ENCODE data around the gene TTC1.
"Not testable (repeated sequence)": the region's sequence is repeated elsewhere in the genome, so short reads cannot be mapped to it uniquely, and the experiment has no call there.

Gene TTC1, protein sequence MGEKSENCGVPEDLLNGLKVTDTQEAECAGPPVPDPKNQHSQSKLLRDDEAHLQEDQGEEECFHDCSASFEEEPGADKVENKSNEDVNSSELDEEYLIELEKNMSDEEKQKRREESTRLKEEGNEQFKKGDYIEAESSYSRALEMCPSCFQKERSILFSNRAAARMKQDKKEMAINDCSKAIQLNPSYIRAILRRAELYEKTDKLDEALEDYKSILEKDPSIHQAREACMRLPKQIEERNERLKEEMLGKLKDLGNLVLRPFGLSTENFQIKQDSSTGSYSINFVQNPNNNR

DNA sequence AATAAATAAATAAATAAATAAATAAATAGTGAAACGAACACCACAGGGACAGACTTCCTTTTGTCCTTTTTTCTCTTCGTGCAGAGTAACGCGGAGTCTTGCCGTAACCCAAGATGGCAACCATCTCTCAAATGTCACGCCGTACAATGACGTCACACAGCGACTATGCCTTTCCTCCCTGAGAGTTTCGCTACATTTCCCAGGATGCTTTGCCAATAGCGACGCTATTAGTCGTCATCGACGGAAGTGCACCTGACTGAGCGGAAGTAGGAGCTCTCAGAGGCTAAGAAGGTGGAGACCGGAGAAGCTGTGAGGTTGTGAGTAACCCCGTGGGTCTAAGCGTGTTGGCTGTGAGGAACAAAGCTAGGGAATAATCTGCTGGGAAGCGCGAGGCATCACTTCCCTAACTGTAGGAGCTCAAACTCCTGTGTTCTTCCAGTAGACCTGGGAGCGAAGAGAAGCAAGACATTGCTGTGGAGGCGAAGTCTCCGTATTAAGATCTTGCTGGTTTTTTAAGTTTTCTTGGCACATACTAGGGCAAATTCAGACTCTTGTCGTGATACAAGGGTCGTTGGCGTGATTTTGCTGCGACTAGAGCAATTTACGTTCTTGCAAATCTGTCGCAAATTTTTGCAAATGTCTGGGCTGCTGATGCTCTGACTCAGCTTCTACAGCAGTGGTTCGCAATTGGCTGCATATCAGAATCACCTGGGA, at the start of gene TTC1:
TSS of gene TTC1 (plus strand) at position 263 of the 714 bp plus-strand sequence. CDS start 1,390 bp downstream, outside the sequence.
- peak; percentile 91 for DNase-seq

GRCh38 chr5:159961176-159962160, 47.5 kb upstream of the TTC1 start:
- no peak for DNase-seq

DNA sequence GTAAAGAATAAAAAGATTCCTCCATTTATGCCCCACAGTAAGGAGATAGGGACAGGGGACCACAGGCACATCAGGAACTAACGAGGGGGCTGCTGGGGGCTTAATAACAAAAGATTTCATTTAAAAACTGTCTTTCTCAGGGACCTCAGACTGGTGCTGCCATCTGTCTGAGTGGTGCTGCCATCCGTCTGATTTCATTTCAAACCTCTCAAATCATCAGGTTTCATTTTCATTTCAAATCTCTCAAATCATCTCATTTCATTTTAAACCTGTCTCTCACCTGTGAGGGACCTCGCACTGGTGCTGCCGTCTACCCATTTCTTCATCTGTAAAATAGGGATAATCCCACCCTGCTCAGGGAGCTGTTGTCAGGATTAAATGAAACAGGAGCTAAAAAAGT, 46.7 kb upstream of the TTC1 start:
- DNase-seq, result no peak

GRCh38 chr5:159963935-159964334, 45.0 kb upstream of the TTC1 start:
- no peak for DNase-seq

- no peak for DNase-seq
Observed at GRCh38 chr5:159965031-159965837, 43.7 kb upstream of the TTC1 start.

DNA sequence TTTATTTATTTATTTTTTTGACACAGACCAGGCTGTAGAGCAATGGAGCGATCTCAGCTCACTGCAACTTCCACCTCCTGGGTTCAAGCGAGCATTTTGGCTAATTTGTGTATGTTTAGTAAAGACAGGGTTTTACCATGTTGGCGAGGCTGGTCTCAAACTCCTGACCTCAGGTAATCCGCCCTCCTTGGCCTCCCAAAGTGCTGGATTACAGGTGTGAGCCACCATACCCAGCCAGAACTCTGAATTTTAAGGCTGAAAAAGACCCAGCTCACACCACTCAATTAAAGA, 43.2 kb upstream of the TTC1 start:
- DNase-seq, result not testable (repeated sequence)

GRCh38 chr5:159969966-159970365, 39.0 kb upstream of the TTC1 start:
- DNase-seq, result no peak

- DNase-seq, result no peak
Observed at GRCh38 chr5:159971038-159971437, 37.9 kb upstream of the TTC1 start.

DNA sequence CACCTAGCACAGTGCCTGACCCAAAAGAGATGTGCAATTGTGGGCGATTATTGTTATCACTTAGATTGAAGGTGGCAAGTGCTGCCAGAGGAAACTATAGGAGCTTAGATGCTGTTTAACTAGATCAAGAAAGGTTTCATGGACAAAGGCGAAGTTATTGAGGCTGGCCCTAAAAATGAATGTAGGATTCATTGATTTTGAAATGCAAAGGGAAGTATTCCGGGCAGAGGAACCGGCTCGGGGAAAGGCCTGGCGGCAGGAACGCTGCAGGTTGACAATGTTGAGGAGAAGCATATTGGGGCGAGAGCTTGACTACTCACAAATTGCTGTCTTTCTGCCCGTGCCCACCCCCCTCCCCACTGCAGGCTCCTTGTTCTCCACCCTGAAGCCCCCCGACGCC, 37.4 kb upstream of the TTC1 start:
- no peak for DNase-seq

DNA sequence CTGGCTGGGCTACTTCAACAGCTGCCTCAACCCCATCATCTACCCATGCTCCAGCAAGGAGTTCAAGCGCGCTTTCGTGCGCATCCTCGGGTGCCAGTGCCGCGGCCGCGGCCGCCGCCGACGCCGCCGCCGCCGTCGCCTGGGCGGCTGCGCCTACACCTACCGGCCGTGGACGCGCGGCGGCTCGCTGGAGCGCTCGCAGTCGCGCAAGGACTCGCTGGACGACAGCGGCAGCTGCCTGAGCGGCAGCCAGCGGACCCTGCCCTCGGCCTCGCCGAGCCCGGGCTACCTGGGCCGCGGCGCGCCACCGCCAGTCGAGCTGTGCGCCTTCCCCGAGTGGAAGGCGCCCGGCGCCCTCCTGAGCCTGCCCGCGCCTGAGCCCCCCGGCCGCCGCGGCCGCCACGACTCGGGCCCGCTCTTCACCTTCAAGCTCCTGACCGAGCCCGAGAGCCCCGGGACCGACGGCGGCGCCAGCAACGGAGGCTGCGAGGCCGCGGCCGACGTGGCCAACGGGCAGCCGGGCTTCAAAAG, 36.9 kb upstream of the TTC1 start:
- no peak for DNase-seq

GRCh38 chr5:159972538-159973362, 36.2 kb upstream of the TTC1 start:
- no peak for DNase-seq

DNA sequence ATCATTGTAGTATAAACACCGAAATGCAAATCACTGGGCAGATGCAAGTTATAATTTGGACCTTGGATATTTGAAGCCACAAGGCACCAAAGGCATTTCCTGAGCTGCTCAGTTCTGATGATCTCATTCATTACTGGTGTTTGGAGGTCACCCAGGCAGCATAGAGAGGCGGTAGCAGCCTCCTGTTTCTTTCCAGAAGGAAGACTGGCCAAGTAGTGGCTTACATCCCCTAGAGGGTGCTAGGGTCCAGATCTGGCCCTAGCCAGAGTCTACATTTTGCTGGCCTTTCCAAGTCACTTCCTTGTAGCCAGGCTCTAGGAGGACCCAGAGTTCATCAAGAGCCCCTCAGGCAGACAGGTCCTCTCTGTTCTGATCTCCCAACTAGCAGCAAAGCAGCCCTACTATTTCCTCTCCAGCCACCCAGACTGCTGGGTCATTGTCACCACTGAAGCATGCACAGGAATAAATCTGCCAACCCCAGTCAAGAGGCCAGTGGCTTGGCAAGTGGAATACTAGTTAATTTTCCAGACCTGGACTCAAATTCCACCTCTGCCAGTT, 33.4 kb upstream of the TTC1 start:
- no peak for DNase-seq

GRCh38 chr5:159976921-159977320, 32.0 kb upstream of the TTC1 start:
- DNase-seq, result no peak

GRCh38 chr5:159978358-159978757, 30.6 kb upstream of the TTC1 start:
- no peak for DNase-seq

DNA sequence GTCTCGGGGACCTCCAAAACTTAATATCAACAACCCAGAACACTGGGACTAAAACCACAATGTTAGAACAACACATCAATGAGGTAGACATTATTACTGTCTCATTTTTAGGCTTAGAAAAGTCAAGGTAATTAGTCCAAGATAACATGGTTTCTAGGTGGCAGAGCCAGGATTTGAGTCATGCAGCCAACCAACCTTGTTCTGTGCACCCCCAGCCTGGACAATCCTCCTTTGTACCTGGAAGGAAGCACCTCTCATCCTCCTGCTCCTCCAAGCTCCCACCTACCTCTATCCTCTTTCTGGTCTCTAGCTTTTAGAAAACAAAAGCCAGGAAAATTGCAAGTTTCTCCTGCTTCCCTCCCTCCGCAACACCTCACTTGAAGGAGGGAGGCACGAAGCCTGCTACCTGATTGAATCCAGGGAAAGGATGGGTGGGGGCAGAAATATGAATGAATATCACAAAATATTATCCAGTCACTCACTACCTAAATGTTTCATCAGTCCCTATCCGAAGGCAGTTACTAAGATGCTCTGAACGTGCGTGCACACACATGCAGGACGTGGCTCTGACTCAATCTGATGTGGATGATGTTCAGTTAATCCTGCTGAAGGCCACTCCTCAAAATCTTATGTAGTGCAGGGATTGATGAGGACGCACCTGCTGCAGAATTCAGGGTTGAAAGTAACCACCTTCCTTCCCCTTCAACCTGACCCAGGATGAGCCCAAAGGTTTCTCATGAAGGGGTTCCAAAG, 26.3 kb upstream of the TTC1 start:
- DNase-seq, result no peak

DNA sequence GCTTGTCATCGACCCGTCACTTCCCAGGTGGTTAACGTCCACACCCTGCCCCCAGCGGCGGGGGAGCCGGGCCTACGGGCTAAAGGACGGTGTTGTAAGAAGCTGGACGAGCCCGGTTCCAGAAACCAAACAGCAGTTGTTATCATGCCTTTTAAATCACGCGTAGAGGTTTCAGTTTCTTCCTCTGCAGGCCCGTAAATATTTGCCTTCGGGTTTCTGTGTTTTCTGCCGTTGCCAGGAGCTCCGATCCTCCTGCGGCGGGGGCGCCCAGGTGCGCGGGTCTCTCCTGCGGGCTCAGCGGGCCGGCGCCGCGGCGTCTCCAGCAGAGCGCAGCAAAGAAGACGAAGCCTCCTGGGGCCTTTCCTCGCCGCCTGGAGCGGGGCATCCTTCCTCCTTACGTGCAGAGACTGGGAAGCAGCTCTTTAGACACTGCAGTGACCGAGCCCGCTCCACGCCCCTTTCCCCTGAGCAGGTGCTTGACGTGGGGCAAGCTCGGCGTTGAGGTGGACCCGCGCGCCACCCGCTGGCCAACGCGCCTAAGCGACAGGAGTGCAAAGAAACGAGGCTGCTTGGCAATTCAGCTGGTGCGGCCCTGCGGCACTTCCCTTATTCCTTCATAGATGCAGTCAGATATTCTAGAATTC, 21.8 kb upstream of the TTC1 start:
- DNase-seq, result peak; percentile 29

DNA sequence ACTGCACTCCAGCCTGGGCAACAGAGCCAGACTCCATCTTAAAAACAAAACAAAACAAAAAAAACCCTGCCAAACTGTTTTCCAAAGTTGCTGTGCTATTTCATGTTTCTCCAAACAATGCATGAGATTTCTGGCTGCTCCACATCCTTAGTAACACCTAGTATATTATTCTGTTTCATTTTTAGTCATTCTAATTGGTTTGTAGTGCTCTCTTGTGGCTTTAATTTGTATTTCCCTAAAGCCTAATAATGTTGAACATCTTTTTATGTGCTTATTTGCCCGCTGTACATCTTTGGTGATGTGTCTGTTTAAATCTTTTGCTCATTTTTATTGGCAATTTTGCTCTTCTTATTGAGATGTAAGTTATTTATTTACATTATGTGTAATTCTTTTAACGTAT, 18.4 kb upstream of the TTC1 start:
- no peak for DNase-seq

- DNase-seq, result no peak
Observed at GRCh38 chr5:159992566-159992965, 16.4 kb upstream of the TTC1 start.

DNA sequence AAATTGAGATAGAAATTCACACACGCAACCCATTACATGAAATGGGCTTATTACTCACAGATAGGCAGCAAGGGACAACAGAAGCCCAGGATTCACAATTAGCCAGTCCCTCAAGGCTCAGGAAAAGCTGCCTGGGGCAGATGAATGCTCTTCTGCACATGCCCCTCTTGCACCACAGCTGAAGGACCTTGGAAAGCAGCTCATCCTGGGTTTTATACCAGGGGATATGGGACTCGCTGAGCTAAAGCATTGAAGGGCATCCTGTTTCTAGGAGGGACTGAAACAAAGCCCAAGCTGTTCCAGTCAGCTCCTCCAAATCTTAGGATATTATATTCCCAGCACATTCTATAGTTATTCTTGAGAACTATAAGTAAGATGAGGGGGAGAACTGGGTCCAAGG, 15.7 kb upstream of the TTC1 start:
- no peak for DNase-seq

DNA sequence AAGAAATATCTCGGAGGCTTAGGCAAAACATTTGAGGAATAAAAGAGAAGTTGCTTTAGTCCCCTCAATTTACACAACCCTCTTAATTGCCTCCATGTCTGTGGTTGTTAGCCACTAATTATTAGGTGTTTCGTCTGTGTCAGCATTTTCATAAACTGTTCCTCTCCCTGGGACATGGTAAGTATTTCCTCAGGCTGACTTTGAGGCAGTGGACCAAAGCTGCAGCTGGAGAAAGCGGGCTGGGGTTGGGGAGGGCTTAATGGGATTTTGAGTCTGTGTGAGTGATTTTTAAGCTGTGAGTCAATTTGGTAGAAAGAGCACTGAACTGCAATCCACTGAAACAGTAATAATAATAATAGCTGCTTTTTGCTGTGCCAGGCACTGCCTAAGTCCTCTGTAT, 13.0 kb upstream of the TTC1 start:
- DNase-seq, result no peak
